ENCODE measurements around the gene MSL1.

Gene MSL1

GRCh38 chr17:40075201-40075941, 46.4 kb upstream of the MSL1 start:
- peak; percentile 74 for DNase-seq (ENCODE audit: low spot score)
- TF ChIP-seq, protein P1, sequence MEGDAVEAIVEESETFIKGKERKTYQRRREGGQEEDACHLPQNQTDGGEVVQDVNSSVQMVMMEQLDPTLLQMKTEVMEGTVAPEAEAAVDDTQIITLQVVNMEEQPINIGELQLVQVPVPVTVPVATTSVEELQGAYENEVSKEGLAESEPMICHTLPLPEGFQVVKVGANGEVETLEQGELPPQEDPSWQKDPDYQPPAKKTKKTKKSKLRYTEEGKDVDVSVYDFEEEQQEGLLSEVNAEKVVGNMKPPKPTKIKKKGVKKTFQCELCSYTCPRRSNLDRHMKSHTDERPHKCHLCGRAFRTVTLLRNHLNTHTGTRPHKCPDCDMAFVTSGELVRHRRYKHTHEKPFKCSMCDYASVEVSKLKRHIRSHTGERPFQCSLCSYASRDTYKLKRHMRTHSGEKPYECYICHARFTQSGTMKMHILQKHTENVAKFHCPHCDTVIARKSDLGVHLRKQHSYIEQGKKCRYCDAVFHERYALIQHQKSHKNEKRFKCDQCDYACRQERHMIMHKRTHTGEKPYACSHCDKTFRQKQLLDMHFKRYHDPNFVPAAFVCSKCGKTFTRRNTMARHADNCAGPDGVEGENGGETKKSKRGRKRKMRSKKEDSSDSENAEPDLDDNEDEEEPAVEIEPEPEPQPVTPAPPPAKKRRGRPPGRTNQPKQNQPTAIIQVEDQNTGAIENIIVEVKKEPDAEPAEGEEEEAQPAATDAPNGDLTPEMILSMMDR (IDR thresholded peaks at IDR 0.05; ENCODE audit: extremely low read depth, missing control alignments) = peak; percentile 89

DNA sequence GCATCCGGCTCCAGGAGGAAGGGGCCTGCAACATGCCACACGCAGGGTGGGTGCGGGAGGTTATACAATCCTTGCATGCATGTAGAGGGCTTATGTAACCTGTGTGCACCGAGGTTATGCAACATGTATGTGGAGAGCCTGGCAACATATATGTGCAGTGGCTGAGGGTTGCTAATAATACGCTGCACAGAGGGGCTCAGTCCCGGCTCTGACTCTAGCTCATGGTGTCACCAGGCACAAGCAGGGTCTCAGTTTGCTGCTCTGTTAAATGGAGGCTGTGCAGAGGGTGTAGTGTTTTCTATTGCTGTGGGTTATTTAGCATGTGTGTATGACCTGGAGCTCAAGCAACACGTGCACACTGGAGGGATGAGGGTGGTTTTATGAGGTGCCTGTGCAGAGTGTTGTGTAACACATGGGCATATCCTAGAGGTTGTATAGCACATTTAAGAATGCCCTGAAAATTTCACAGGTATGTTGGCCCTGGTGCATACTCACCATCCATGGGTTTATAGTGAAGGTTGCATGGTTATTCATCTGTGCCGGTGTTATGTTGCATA, 45.8 kb upstream of the MSL1 start:
- no peak for DNase-seq (ENCODE audit: low spot score)
- TF ChIP-seq, protein P1 (IDR thresholded peaks at IDR 0.05; ENCODE audit: extremely low read depth, missing control alignments) = no peak

DNA sequence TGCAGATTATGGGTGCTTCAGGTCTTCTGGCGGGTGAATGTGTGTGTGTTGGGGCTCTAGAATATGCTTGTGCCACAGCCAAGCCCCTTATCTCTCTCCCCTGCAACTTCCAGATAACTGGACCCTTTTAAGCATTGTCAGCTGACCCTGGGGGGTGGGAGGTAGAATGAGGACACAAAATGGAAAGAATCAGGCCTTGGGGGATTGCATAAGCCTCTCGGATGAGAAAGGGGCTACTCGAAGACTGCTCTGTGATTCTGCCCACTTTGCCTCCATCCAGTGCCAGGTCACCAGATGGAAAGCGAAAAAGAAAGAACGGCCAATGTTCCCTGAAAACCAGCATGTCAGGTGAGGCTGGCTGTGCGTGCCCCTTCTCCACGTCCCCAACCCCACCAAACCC, 45.2 kb upstream of the MSL1 start:
- no peak for DNase-seq (ENCODE audit: low spot score)
- TF ChIP-seq, protein P1 (IDR thresholded peaks at IDR 0.05; ENCODE audit: extremely low read depth, missing control alignments) = no peak

- DNase-seq (ENCODE audit: low spot score) = no peak
- TF ChIP-seq, protein P1 (IDR thresholded peaks at IDR 0.05; ENCODE audit: extremely low read depth, missing control alignments) = no peak
Measured at GRCh38 chr17:40079545-40079944, 42.2 kb upstream of the MSL1 start.

GRCh38 chr17:40084477-40084876, 37.3 kb upstream of the MSL1 start:
- TF ChIP-seq, protein P1 (IDR thresholded peaks at IDR 0.05; ENCODE audit: extremely low read depth, missing control alignments) = no peak
- DNase-seq (ENCODE audit: low spot score) = no peak

GRCh38 chr17:40086150-40087044, 35.4 kb upstream of the MSL1 start:
- peak; percentile 81 for DNase-seq (ENCODE audit: low spot score)
- TF ChIP-seq, protein P1 (IDR thresholded peaks at IDR 0.05; ENCODE audit: extremely low read depth, missing control alignments) = peak; percentile 92
